Measurements from ENCODE around the gene BTN1A1. TPM values are rescaled to one million over a fixed set of nuclear protein-coding genes. Genes with fewer than 3 reads are reported as not detected.
"Not testable (repeated sequence)": the region's sequence is repeated elsewhere in the genome, so short reads cannot be mapped to it uniquely, and the experiment has no call there.

The BTN1A1 gene
- total RNA-seq, 2 donors from 2014 or later = 0.23 TPM; not detected in 1

DNA sequence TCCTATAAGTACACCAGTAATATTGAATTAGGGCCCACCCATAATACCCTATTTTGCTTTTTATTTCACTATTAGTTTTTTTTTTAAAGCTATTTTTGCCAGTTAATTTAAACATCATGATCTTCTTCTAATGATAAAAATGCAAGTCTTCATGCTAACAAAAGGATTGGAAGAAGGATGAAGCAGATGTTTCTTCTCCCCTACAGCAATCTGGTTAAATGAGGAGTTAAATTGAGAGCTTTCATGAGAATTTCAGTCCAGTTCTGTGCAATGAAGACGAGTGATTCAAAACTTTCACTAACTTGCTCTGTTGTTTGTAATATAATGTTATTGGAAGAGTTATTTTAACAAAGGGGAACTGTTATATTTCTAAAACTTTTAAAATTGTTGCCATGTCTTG lies 41.5 kb downstream of the BTN1A1 start:
- H3K36me3 ChIP-seq = no peaks in the 10 kb centered on the region
- H3K9me3 ChIP-seq = no peaks in the 10 kb centered on the region
- intact Hi-C loops (cut with DNase I) = no loop called here
- H3K27me3 ChIP-seq (replicated peaks; ENCODE audit: insufficient read depth) = no peaks in the 10 kb centered on the region
- no peak overlapping the region for H3K27ac ChIP-seq
- 66% methylated on average over 1 of the region's 1 CpG for WGBS
- no peak overlapping the region for H3K4me3 ChIP-seq
- H3K4me1 ChIP-seq (replicated peaks) = peaks cover 2% of the 10 kb centered on the region
- DNase-seq (ENCODE audit: low spot score) = no peak
- TF ChIP-seq CTCF (IDR thresholded peaks at IDR 0.05) (no peak), POLR2A (IDR thresholded peaks at IDR 0.05) (no peak), POLR2AphosphoS5 (IDR thresholded peaks at IDR 0.05) (no peak)

DNA sequence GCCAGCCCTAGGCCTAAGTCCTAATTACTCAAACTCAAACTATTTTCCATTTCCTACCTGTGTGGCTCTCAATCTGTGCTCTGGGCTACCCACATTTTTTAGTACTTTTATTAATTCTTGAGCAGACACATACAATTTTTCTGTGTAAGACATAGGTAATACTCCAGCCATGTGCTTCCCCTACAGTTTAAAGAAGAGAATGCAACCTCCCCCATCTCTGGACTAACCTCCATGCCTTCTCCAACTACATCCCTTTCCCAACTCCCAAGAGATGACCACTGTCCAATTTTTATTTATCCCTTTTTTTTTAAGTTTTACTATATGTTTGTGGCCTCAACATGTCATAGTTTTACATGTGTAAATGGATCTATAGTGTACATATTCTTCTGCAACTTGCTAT lies 43.9 kb downstream of the BTN1A1 start:
- intact Hi-C loops (cut with DNase I) = no loop called here
- Histone ChIP-seq H3K36me3 (no peaks in the 10 kb centered on the region), H3K9me3 (no peaks in the 10 kb centered on the region), H3K27me3 (replicated peaks; ENCODE audit: insufficient read depth) (no peaks in the 10 kb centered on the region), H3K4me1 (replicated peaks) (peaks cover 2% of the 10 kb centered on the region), H3K4me3 (no peak overlapping the region), H3K27ac (no peak overlapping the region)
- no peak for TF ChIP-seq POLR2A (IDR thresholded peaks at IDR 0.05)
- TF ChIP-seq CTCF (IDR thresholded peaks at IDR 0.05) = no peak
- TF ChIP-seq POLR2AphosphoS5 (IDR thresholded peaks at IDR 0.05) = no peak
- no peak for DNase-seq (ENCODE audit: low spot score)

- no peak overlapping the region for H3K27ac ChIP-seq
- H3K27me3 ChIP-seq (replicated peaks; ENCODE audit: insufficient read depth) = no peaks in the 10 kb centered on the region
- H3K4me1 ChIP-seq (replicated peaks) = peaks cover 2% of the 10 kb centered on the region
- H3K4me3 ChIP-seq = no peak overlapping the region
- intact Hi-C loops (cut with DNase I) = no loop called here
- TF ChIP-seq POLR2A (IDR thresholded peaks at IDR 0.05) = no peak
- TF ChIP-seq POLR2AphosphoS5 (IDR thresholded peaks at IDR 0.05) = peak; percentile 23
- no peak for TF ChIP-seq CTCF (IDR thresholded peaks at IDR 0.05)
- DNase-seq (ENCODE audit: low spot score) = no peak
- no peaks in the 10 kb centered on the region for H3K36me3 ChIP-seq
- H3K9me3 ChIP-seq = no peaks in the 10 kb centered on the region
Observed at GRCh38 chr6:26544473-26544872, 44.4 kb downstream of the BTN1A1 start.

DNA sequence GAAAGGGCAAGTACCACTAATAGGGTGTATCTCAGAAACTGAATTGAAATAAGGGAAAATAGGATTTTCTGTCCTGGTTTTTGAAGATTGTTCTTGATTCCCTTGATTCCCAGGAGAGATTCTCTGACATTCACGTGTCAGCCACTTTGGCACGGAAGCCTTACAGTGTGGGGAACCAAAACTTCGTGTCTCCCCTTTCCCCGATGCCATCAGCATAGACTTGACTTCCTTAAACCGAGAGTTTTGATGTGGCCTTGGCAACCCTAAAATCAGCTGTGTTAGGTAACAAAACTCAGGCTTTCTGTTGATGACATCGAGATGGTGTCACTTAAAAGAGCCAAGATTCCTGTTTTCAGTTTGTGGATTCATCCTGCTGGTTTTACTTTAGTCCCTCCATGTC lies 45.5 kb downstream of the BTN1A1 start:
- TF ChIP-seq POLR2AphosphoS5 (IDR thresholded peaks at IDR 0.05) (no peak), CTCF (IDR thresholded peaks at IDR 0.05) (no peak), POLR2A (IDR thresholded peaks at IDR 0.05) (no peak)
- no peaks in the 10 kb centered on the region for H3K27me3 ChIP-seq (replicated peaks; ENCODE audit: insufficient read depth)
- intact Hi-C loops (cut with DNase I) = no loop called here

DNA sequence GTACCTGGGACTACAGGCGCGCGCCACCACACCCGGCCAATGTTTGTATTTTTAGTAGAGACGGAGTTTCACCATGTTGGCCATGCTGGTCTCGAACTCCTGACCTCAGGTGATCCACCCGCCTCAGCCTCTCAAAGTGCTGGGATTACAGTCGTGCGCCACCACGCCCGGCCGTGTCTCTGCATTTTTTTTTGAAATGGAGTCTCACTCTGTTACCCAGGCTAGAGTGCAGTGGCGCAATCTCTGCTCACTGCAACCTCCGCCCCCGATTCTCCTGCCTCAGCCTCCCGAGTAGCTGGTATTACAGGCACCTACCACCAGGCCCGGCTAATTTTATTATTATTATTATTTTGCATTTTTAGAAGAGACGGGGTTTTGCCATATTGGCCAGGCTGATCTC lies 47.3 kb downstream of the BTN1A1 start:
- H3K4me1 ChIP-seq (replicated peaks); H3K36me3 ChIP-seq; intact Hi-C loops (cut with DNase I); DNase-seq (ENCODE audit: low spot score); H3K27ac ChIP-seq; H3K27me3 ChIP-seq (replicated peaks; ENCODE audit: insufficient read depth); H3K4me3 ChIP-seq; H3K9me3 ChIP-seq: not testable (repeated sequence)
- WGBS = 96% methylated on average over 18 of the region's 18 CpGs

More for the DNA sequence above, 45.5 kb downstream of the BTN1A1 start:
- Histone ChIP-seq H3K27ac (no peak overlapping the region), H3K9me3 (no peaks in the 10 kb centered on the region), H3K36me3 (no peaks in the 10 kb centered on the region), H3K4me1 (replicated peaks) (peaks cover 2% of the 10 kb centered on the region), H3K4me3 (no peak overlapping the region)
- DNase-seq (ENCODE audit: low spot score) = no peak
- 81% methylated on average over 6 of the region's 6 CpGs for WGBS

Measured in prostate gland (tissue), 2 donors.